ENCODE results near the gene TOB1.
A peak's percentile ranks its signal among the peaks of the same experiment; 100 is the strongest.

The TOB1 gene

GRCh38 chr17:50866261-50866949 lies at the start of gene TOB1:
TOB1 (minus strand) TSS chr17:50866354; CDS start chr17:50864017, 2,337 bp downstream.
- peak; percentile 98 for DNase-seq (ENCODE audit: low read depth)

- no peak for DNase-seq (ENCODE audit: low read depth)
Observed at GRCh38 chr17:50914505-50915063, 48.4 kb upstream of the TOB1 start.

GRCh38 chr17:50913120-50913519 lies 47.0 kb upstream of the TOB1 start:
- DNase-seq (ENCODE audit: low read depth) = no peak

GRCh38 chr17:50911890-50912289 lies 45.7 kb upstream of the TOB1 start:
- no peak for DNase-seq (ENCODE audit: low read depth)

GRCh38 chr17:50911450-50911849 lies 45.3 kb upstream of the TOB1 start:
- DNase-seq (ENCODE audit: low read depth) = no peak

- DNase-seq (ENCODE audit: low read depth) = no peak
Observed at GRCh38 chr17:50909765-50910605, 43.8 kb upstream of the TOB1 start.

- DNase-seq (ENCODE audit: low read depth) = no peak
Observed at GRCh38 chr17:50908860-50909764, 43.0 kb upstream of the TOB1 start.

- no peak for DNase-seq (ENCODE audit: low read depth)
Observed at GRCh38 chr17:50908140-50908859, 42.1 kb upstream of the TOB1 start.

- DNase-seq (ENCODE audit: low read depth) = no peak
Observed at GRCh38 chr17:50906443-50906842, 40.3 kb upstream of the TOB1 start.

- no peak for DNase-seq (ENCODE audit: low read depth)
Observed at GRCh38 chr17:50905460-50905803, 39.3 kb upstream of the TOB1 start.

GRCh38 chr17:50904518-50905459 lies 38.6 kb upstream of the TOB1 start:
- peak; percentile 13 for DNase-seq (ENCODE audit: low read depth)

GRCh38 chr17:50903604-50904517 lies 37.7 kb upstream of the TOB1 start:
- peak; percentile 19 for DNase-seq (ENCODE audit: low read depth)

- no peak for DNase-seq (ENCODE audit: low read depth)
Observed at GRCh38 chr17:50902372-50903353, 36.5 kb upstream of the TOB1 start.

- DNase-seq (ENCODE audit: low read depth) = no peak
Observed at GRCh38 chr17:50900383-50900892, 34.3 kb upstream of the TOB1 start.

- no peak for DNase-seq (ENCODE audit: low read depth)
Observed at GRCh38 chr17:50899559-50900319, 33.6 kb upstream of the TOB1 start.

- no peak for DNase-seq (ENCODE audit: low read depth)
Observed at GRCh38 chr17:50899005-50899460, 32.9 kb upstream of the TOB1 start.
